HCT116 (cell line): ENCODE measurements around the gene MUC22. TPM values are rescaled to one million over a fixed set of nuclear protein-coding genes. Genes with fewer than 3 reads are reported as not detected.

Experiments
- ATAC-seq: fragments of 200-7000 bp; cut with Tn5 transposase; 2 replicates; pipeline ENCODE4 v1.9.1; 2020; ENCODE audit warnings: mild to moderate bottlenecking, moderate library complexity
- BruUV-seq: library from RNA; stranded (reverse); fragments of 400-500 nt; replicated peaks from 2 replicates; lab custom pipeline; 2021; lab: Mats Ljungman, UMichigan
- CTCF ChIA-PET: fragments of 300-600 bp; sonication (Branson Sonifier 250); formaldehyde crosslinking; loops from one replicate; lab custom pipeline; 2021; ENCODE audit warnings: antibody characterized with exemption; lab: Charles Lee
- POLR2A ChIA-PET: fragments of 300-600, 350-600 bp; sonication (Branson Sonifier 250); formaldehyde crosslinking; loops from one replicate; lab custom pipeline; 2021; ENCODE audit warnings: antibody characterized with exemption; lab: Charles Lee
- RAD21 ChIA-PET, 2 experiments: fragments of 300-600 bp; sonication (Branson Sonifier 250); formaldehyde crosslinking; loops; one replicate each; lab custom pipeline; 2023; ENCODE audit warnings: low total read pairs in 2 of 2; ENCODE audit not compliant: uncharacterized antibody in 2 of 2, unreplicated experiment in 2 of 2, low non-redundant PET in 1 of 2; lab: Charles Lee
- DNase-seq: peaks from one replicate; pipeline ENCODE4 v3.0.0-alpha.2; 2010; ENCODE audit warnings: low read depth, low spot score
- H2AFZ ChIP-seq: fragments of 200-600 bp; shearing (Covaris generic), sonication (generic); 2 replicates; pipeline ENCODE4 v1.6.1; 2017; ENCODE audit warnings: low read depth, mixed run types, mixed read lengths, antibody characterized with exemption, low read length; ENCODE audit not compliant: poor library complexity, severe bottlenecking
- H3K27ac ChIP-seq: 2 replicates; pipeline ENCODE4 v1.5.1; 2012; ENCODE audit warnings: low read depth, low read length
- H3K27me3 ChIP-seq: fragments of 200-600 bp; sonication (generic); 2 replicates; pipeline ENCODE4 v1.6.1; 2016; ENCODE audit warnings: mixed run types, low read length, mixed read lengths; ENCODE audit not compliant: insufficient read depth
- H3K36me3 ChIP-seq, 2 experiments: fragments of 200-500 bp in 1 of 2; fragments of 200-600 bp in 1 of 2; sonication (Bioruptor generic) in 1 of 2; sonication (generic) in 1 of 2; 2 replicates each; pipeline versions ENCODE4 v1.5.1 to v1.6.1; 2014 to 2016; ENCODE audit warnings: low read length in 2 of 2, inconsistent platforms in 1 of 2, mixed read lengths in 1 of 2, mixed run types in 1 of 2; ENCODE audit not compliant: insufficient read depth in 2 of 2, control insufficient read depth in 1 of 2
- H3K4me1 ChIP-seq, 2 experiments: fragments of 200-600 bp in 1 of 2; sonication (generic) in 1 of 2; 2 replicates each; pipeline versions ENCODE4 v1.5.1 to v1.6.1; 2012 to 2017; ENCODE audit warnings: low read length in 2 of 2, inconsistent platforms in 1 of 2, mild to moderate bottlenecking in 1 of 2, mixed read lengths in 1 of 2, mixed run types in 1 of 2, moderate library complexity in 1 of 2; ENCODE audit not compliant: insufficient read depth in 2 of 2, control insufficient read depth in 1 of 2
- H3K4me2 ChIP-seq: fragments of 200-600 bp; sonication (generic); 2 replicates; pipeline ENCODE4 v1.6.1; 2017; ENCODE audit warnings: mixed run types, low read length, mixed read lengths
- H3K4me3 ChIP-seq, 2 experiments: fragments of 200-600 bp in 1 of 2; sonication (generic) in 1 of 2; replicated peaks in 1 of 2; 2 replicates each; pipeline ENCODE4 v1.5.1; 2011 to 2016; ENCODE audit warnings: low read length in 2 of 2, control low read depth in 1 of 2, low read depth in 1 of 2, mild to moderate bottlenecking in 1 of 2, mixed read lengths in 1 of 2, mixed run types in 1 of 2
- H3K79me2 ChIP-seq: fragments of 200-600 bp; sonication (generic); 2 replicates; pipeline ENCODE4 v1.6.1; 2017; ENCODE audit warnings: mild to moderate bottlenecking, mixed run types, low read length, moderate library complexity, mixed read lengths; ENCODE audit not compliant: insufficient read depth
- H3K9ac ChIP-seq: fragments of 200-600 bp; sonication (generic); 2 replicates; pipeline ENCODE4 v1.6.1; 2016; ENCODE audit warnings: low read length, mixed read lengths
- H3K9me2 ChIP-seq: fragments of 200-600 bp; sonication (generic), shearing (Covaris generic); 2 replicates; pipeline ENCODE4 v1.6.1; 2017; ENCODE audit warnings: mixed run types, mild to moderate bottlenecking, moderate library complexity; ENCODE audit not compliant: insufficient read depth
- H3K9me3 ChIP-seq, 2 experiments: fragments of 200-500 bp in 1 of 2; fragments of 200-600 bp in 1 of 2; sonication (Bioruptor generic) in 1 of 2; sonication (generic) in 1 of 2; 2 replicates each; pipeline ENCODE4 v1.6.1; 2014 to 2017; ENCODE audit warnings: low read length in 2 of 2, mixed read lengths in 2 of 2, inconsistent platforms in 1 of 2, low read depth in 1 of 2, mild to moderate bottlenecking in 1 of 2, mixed run types in 1 of 2, moderate library complexity in 1 of 2; ENCODE audit not compliant: control insufficient read depth in 1 of 2, insufficient read depth in 1 of 2
- H4K20me1 ChIP-seq: fragments of 200-600 bp; sonication (generic), shearing (Covaris generic); 2 replicates; pipeline ENCODE4 v1.6.1; 2017; ENCODE audit warnings: mixed run types, mild to moderate bottlenecking, moderate library complexity; ENCODE audit not compliant: insufficient read depth
- CTCF ChIP-seq, 3 experiments: fragments of 200-600 bp in 1 of 3; sonication (generic) in 1 of 3; IDR thresholded peaks in 2 of 3; conservative IDR thresholded peaks in 1 of 3; 2 replicates each; pipeline ENCODE4 v1.5.1; 2012 to 2017; ENCODE audit warnings: low read depth in 2 of 3, low read length in 2 of 3, antibody characterized with exemption in 1 of 3, borderline replicate concordance in 1 of 3, control low read depth in 1 of 3, mild to moderate bottlenecking in 1 of 3, mixed read lengths in 1 of 3, mixed run types in 1 of 3, moderate library complexity in 1 of 3; ENCODE audit not compliant: insufficient read depth in 1 of 3
- EZH2 ChIP-seq: fragments of 200-600 bp; sonication (generic); IDR thresholded peaks from 2 replicates; pipeline ENCODE4 v1.6.1; 2017; ENCODE audit warnings: antibody characterized with exemption, mixed run types
- EZH2phosphoT487 ChIP-seq: fragments of 200-600 bp; IDR thresholded peaks from 2 replicates; pipeline ENCODE4 v1.6.1; 2018; ENCODE audit warnings: antibody characterized with exemption, borderline replicate concordance
- FOSL1 ChIP-seq: IDR thresholded peaks from 2 replicates; pipeline ENCODE4 v1.6.1; 2012; ENCODE audit warnings: low read depth
- MAX ChIP-seq: IDR thresholded peaks from 2 replicates; pipeline ENCODE4 v1.6.1; 2012
- POLR2AphosphoS5 ChIP-seq: IDR thresholded peaks from 2 replicates; pipeline ENCODE4 v1.6.1; 2011; ENCODE audit warnings: mild to moderate bottlenecking, low read depth, low read length, moderate library complexity
- RAD21 ChIP-seq: IDR thresholded peaks from 2 replicates; pipeline ENCODE4 v1.6.1; 2012; ENCODE audit warnings: low read depth, mild to moderate bottlenecking
- TCF7L2 ChIP-seq: IDR thresholded peaks from 2 replicates; pipeline ENCODE4 v1.7.0; 2011; ENCODE audit warnings: borderline replicate concordance, inconsistent platforms; ENCODE audit not compliant: insufficient read depth, insufficient read length; ENCODE audit errors: extremely low read depth
- YY1 ChIP-seq: IDR thresholded peaks from 2 replicates; pipeline ENCODE4 v1.6.1; 2011; ENCODE audit warnings: low read length, low read depth, moderate library complexity, mild to moderate bottlenecking; ENCODE audit not compliant: insufficient replicate concordance; ENCODE audit errors: extremely low read depth
- ZBTB33 ChIP-seq: IDR thresholded peaks from 2 replicates; pipeline ENCODE4 v1.6.1; 2011; ENCODE audit warnings: mild to moderate bottlenecking, low read length, moderate library complexity; ENCODE audit not compliant: insufficient replicate concordance; ENCODE audit errors: extremely low read depth
- ZFX ChIP-seq: fragments of 450-650 bp; IDR thresholded peaks from 2 replicates; pipeline ENCODE4 v1.6.1; 2017
- ZNF274 ChIP-seq: fragments of 200-500 bp; sonication (Bioruptor generic); IDR thresholded peaks from 2 replicates; pipeline ENCODE4 v1.6.1; 2014; ENCODE audit warnings: mild to moderate bottlenecking, low read depth, low read length, inconsistent platforms
- intact Hi-C: fragments of 100-400 bp; cut with micrococcal nuclease; formaldehyde crosslinking; loops from 2 replicates; pipeline ENCODE4 v1.10.0; 2022
- total RNA-seq: library from RNA; stranded (reverse); gene quantifications from one replicate; pipeline ENCODE4 v1.2.1, GENCODE V29; 2021; ENCODE audit not compliant: unreplicated experiment

The MUC22 gene
- total RNA-seq, 1 experiment from 2014 or later = not detected

- H3K9ac ChIP-seq = no peak overlapping the region
- intact Hi-C loops = no loop called here
- ChIA-PET POLR2A (interaction anchor here (1.8 kb wide), 1 partner anchor 21 kb away, joined by 7 read pairs; no protein-coding TSS in a partner anchor), RAD21 (interaction anchor here in 1 of 2 experiments (0.5 kb wide), 1 partner anchor 215 kb away, joined by 3 read pairs; no protein-coding TSS in a partner anchor), CTCF (interaction anchor here (0.7 to 3.2 kb wide), 10 partner anchors 9 to 214 kb away, joined by 3 to 16 read pairs (median 6); partner anchors contain the start of gene VARS2)
- H2AFZ ChIP-seq = no peak overlapping the region
- no peaks in the 10 kb centered on the region for H3K79me2 ChIP-seq
- BruUV-seq = no TSS peak
- H3K27ac ChIP-seq = no peak overlapping the region
- peak overlapping the region; percentile 45 for H3K4me2 ChIP-seq
- peak; percentile 74 for DNase-seq
- no peaks in the 10 kb centered on the region for H3K9me2 ChIP-seq
- TF ChIP-seq ZNF274 = no peak
- peak; percentile 61 to 81 (median 74); a peak in 5 of 6 replicates for TF ChIP-seq CTCF (IDR thresholded peaks at IDR 0.05 in 2 of 3, conservative IDR thresholded peaks at IDR 0.05 in 1 of 3; ENCODE audit: borderline replicate concordance in 1 of 3, insufficient read depth in 1 of 3, low read depth in 2 of 3, low read length in 2 of 3)
- peak; percentile 82 for TF ChIP-seq RAD21
- TF ChIP-seq TCF7L2 = peak; percentile 53
- H3K36me3 ChIP-seq = no peaks in the 10 kb centered on the region
- H3K27me3 ChIP-seq = no peaks in the 10 kb centered on the region
- H4K20me1 ChIP-seq = no peaks in the 10 kb centered on the region
- no peaks in the 10 kb centered on the region for H3K9me3 ChIP-seq
- peaks cover 0 to 8% of the 10 kb centered on the region in 2 experiments; a peak in 2 of 4 replicates for H3K4me1 ChIP-seq
- H3K4me3 ChIP-seq = no peak overlapping the region
- ATAC-seq = peak; percentile 94
These were observed 32.5 kb downstream of the MUC22 start for GRCh38 chr6:31042806-31043205.

GRCh38 chr6:31048099-31048498 is 37.8 kb downstream of the MUC22 start:
- intact Hi-C loops = no loop called here
- Histone ChIP-seq H3K4me2 (no peak overlapping the region), H4K20me1 (no peaks in the 10 kb centered on the region), H3K4me1 (peaks cover 0 to 7% of the 10 kb centered on the region in 2 experiments; a peak in 2 of 4 replicates), H3K27me3 (no peaks in the 10 kb centered on the region), H3K9me2 (no peaks in the 10 kb centered on the region), H2AFZ (no peak overlapping the region), H3K27ac (no peak overlapping the region), H3K9ac (no peak overlapping the region), H3K9me3 (no peaks in the 10 kb centered on the region), H3K4me3 (no peak overlapping the region), H3K79me2 (no peaks in the 10 kb centered on the region), H3K36me3 (no peaks in the 10 kb centered on the region)
- DNase-seq = no peak
- no TSS peak for BruUV-seq
- CTCF ChIA-PET = no interaction called here
- ATAC-seq = no peak
- RAD21 ChIA-PET = no interaction called here
- POLR2A ChIA-PET = no interaction called here
- TF ChIP-seq ZFX (no peak), POLR2AphosphoS5 (no peak), YY1 (no peak), ZNF274 (no peak), FOSL1 (no peak), MAX (no peak), EZH2 (no peak), RAD21 (no peak), EZH2phosphoT487 (no peak), ZBTB33 (no peak)
